Lung (tissue), 12 donors: Measurements from ENCODE around the gene MAP4K1. TPM values are rescaled to one million over a fixed set of nuclear protein-coding genes. Genes with fewer than 3 reads are reported as not detected.

Source experiments
- ATAC-seq: fragments of 200-7000 bp; cut with Tn5 transposase; one replicate; pipeline ENCODE4 v1.9.1; 2020; ENCODE audit warnings: moderate number of reproducible peaks; ENCODE audit not compliant: insufficient read depth, low FRiP score
- DNase-seq, 3 donors: peaks; one replicate each; pipeline ENCODE4 v3.0.0-alpha.2; 2013 to 2017
- H3K27ac ChIP-seq, 2 donors: one replicate each; pipeline ENCODE4 v1.5.1; 2013; ENCODE audit warnings: mild to moderate bottlenecking in 2 of 2, moderate library complexity in 2 of 2, control low read depth in 1 of 2, inconsistent platforms in 1 of 2, low read depth in 1 of 2, low read length in 1 of 2
- H3K27me3 ChIP-seq, 3 donors: one replicate each; pipeline ENCODE4 v1.5.1; 2013; ENCODE audit warnings: low read length in 2 of 3; ENCODE audit not compliant: control insufficient read depth in 3 of 3, insufficient read depth in 3 of 3
- H3K36me3 ChIP-seq, 4 donors: one replicate each; pipeline ENCODE4 v1.5.1; 2013; ENCODE audit warnings: low read length in 4 of 4, mild to moderate bottlenecking in 1 of 4, moderate library complexity in 1 of 4; ENCODE audit not compliant: control insufficient read depth in 4 of 4, insufficient read depth in 4 of 4
- H3K4me1 ChIP-seq, 5 donors: one replicate each; pipeline ENCODE4 v1.5.1; 2013; ENCODE audit warnings: low read length in 5 of 5, mild to moderate bottlenecking in 2 of 5, moderate library complexity in 1 of 5; ENCODE audit not compliant: control insufficient read depth in 5 of 5, insufficient read depth in 5 of 5
- H3K4me3 ChIP-seq: one replicate; pipeline ENCODE4 v1.5.1; 2013; ENCODE audit warnings: mild to moderate bottlenecking, control low read depth, moderate library complexity
- H3K9ac ChIP-seq, 2 donors: one replicate each; pipeline ENCODE4 v1.5.1; 2013; ENCODE audit warnings: low read length in 2 of 2, control low read depth in 1 of 2; ENCODE audit not compliant: insufficient read depth in 1 of 2
- H3K9me3 ChIP-seq, 4 donors: one replicate each; pipeline ENCODE4 v1.5.1; 2013; ENCODE audit warnings: low read length in 3 of 4, mild to moderate bottlenecking in 1 of 4, moderate library complexity in 1 of 4; ENCODE audit not compliant: control insufficient read depth in 4 of 4, insufficient read depth in 3 of 4
- WGBS, 2 donors: extraction: QIAGEN DNeasy Blood & Tissue Kit; methylation state at CpG; one replicate each; pipeline ENCODE4 v1.1.7; 2013; 5-methylcytosine and 5-hydroxymethylcytosine counted together
- polyA plus RNA-seq, 2 donors: library from polyadenylated mRNA; stranded (reverse); fragments of 200-250 nt; gene quantifications; one replicate each; pipeline ENCODE4 v1.2.1, GENCODE V29; 2013
- total RNA-seq, 2 donors: library from RNA; depleted of rRNA in 1 of 2; stranded (reverse); fragments of >200 nt in 1 of 2; gene quantifications; one replicate each; pipeline ENCODE4 v1.2.1, GENCODE V29; 2014 to 2021
- TF ChIP-seq, protein P1 (sequence below): IDR thresholded peaks from 2 replicates; pipeline ENCODE4 v1.5.1; 2012; ENCODE audit warnings: mild to moderate bottlenecking; ENCODE audit errors: control extremely low read depth, extremely low read depth
- donor health status: control.
- donor health status: control.
- donor health status: Bipolar disorder and iron deficiency.
- donor health status: healthy.
- donor health status: DM: yes; HTN: yes; CAD: no.

MAP4K1 gene
- total and polyA plus RNA-seq, 4 donors, result 4.0 to 13.1 (median 8.4) TPM

DNA sequence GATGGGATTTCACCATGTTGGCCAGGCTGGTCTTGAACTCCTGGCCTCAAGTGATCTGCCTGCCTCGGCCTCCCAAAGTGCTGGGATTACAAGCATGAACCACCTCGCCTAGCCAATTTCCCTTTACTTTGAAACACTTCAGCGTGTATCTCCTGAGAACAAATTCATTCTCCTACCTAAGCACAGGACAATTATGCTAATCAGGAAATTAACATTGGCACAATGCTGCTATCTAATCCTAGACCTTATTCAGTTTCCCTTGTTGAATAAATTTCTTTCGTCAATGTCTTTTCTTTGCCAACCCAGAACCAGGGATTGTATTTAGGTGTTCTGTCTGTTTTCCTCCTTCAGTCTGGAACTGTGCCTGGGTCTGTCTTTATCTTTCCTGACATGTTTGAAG is 67.8 kb downstream of the MAP4K1 start:
- H3K4me3 ChIP-seq, result no peak overlapping the region
- H3K36me3 ChIP-seq, result no peaks in the 10 kb centered on the region
- no peak for ATAC-seq
- H3K27me3 ChIP-seq, result peaks cover 0 to 17% (median 3%) of the 10 kb centered on the region in 3 donors
- H3K27ac ChIP-seq, result no peak overlapping the region
- H3K9ac ChIP-seq, result no peak overlapping the region
- DNase-seq, result no peak
- H3K9me3 ChIP-seq, result no peaks in the 10 kb centered on the region
- WGBS, 2 donors, result 74 to 86% methylated on average over 4 of the region's 4 CpGs
- no peaks in the 10 kb centered on the region for H3K4me1 ChIP-seq
- TF ChIP-seq, protein P1, sequence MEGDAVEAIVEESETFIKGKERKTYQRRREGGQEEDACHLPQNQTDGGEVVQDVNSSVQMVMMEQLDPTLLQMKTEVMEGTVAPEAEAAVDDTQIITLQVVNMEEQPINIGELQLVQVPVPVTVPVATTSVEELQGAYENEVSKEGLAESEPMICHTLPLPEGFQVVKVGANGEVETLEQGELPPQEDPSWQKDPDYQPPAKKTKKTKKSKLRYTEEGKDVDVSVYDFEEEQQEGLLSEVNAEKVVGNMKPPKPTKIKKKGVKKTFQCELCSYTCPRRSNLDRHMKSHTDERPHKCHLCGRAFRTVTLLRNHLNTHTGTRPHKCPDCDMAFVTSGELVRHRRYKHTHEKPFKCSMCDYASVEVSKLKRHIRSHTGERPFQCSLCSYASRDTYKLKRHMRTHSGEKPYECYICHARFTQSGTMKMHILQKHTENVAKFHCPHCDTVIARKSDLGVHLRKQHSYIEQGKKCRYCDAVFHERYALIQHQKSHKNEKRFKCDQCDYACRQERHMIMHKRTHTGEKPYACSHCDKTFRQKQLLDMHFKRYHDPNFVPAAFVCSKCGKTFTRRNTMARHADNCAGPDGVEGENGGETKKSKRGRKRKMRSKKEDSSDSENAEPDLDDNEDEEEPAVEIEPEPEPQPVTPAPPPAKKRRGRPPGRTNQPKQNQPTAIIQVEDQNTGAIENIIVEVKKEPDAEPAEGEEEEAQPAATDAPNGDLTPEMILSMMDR, result no peak

DNA sequence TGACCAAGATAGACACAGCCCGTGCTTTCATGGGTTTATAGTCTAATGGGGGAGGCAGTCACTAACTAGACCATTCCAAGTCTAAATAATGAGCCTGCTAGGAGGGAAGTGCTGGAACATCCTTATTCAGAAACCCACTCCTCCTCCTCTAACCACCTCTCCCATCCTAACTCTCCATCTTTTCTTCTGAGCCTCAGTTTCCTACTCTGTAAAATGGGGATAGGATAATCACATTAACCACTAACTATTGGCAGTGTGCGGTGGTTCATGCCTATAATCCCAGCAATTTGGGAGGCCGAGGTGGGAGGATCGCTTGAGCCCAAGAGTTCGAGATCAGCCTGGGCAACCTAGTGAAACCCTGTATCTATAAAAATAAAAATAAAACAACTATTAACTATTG is 68.7 kb downstream of the MAP4K1 start:
- TF ChIP-seq, protein P1, result no peak
- ATAC-seq, result no peak
- 92 to 94% methylated on average over 5 of the region's 5 CpGs for WGBS, 2 donors

DNA sequence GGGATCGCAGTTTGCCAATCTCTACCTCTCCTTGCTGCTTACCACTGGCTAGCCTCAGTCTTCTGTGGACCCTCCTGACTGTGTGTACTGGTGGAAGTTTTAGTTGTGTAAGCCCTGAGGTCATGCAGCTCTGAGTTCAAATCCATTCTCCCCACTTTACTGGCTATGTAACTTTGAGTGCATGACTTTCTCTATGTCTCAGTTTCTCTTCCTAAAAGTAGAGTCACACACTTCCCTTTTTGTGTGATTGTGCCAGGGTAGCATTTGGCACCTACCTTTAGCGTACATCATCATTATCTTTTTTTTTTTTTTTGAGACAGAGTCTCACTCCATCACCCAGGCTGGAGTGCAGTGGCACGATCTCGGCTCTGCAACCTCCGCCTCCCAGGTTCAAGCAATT is 70.3 kb downstream of the MAP4K1 start:
- DNase-seq (no peak), ATAC-seq (no peak)
- TF ChIP-seq, protein P1, result no peak
- no peak overlapping the region for H3K9ac ChIP-seq
- no peaks in the 10 kb centered on the region for H3K9me3 ChIP-seq
- WGBS, 2 donors, result 86 to 93% methylated on average over 5 of the region's 5 CpGs
- H3K27ac ChIP-seq, result no peak overlapping the region
- no peaks in the 10 kb centered on the region for H3K4me1 ChIP-seq
- peaks cover 0 to 17% (median 3%) of the 10 kb centered on the region in 3 donors for H3K27me3 ChIP-seq
- no peak overlapping the region for H3K4me3 ChIP-seq
- H3K36me3 ChIP-seq, result no peaks in the 10 kb centered on the region

More for the DNA sequence above, 68.7 kb downstream of the MAP4K1 start:
- H3K27ac ChIP-seq, result no peak overlapping the region
- no peaks in the 10 kb centered on the region for H3K4me1 ChIP-seq
- H3K9me3 ChIP-seq, result no peaks in the 10 kb centered on the region
- H3K27me3 ChIP-seq, result peaks cover 0 to 17% (median 3%) of the 10 kb centered on the region in 3 donors
- no peak overlapping the region for H3K4me3 ChIP-seq
- H3K36me3 ChIP-seq, result no peaks in the 10 kb centered on the region
- no peak overlapping the region for H3K9ac ChIP-seq
- DNase-seq, result no peak

DNA sequence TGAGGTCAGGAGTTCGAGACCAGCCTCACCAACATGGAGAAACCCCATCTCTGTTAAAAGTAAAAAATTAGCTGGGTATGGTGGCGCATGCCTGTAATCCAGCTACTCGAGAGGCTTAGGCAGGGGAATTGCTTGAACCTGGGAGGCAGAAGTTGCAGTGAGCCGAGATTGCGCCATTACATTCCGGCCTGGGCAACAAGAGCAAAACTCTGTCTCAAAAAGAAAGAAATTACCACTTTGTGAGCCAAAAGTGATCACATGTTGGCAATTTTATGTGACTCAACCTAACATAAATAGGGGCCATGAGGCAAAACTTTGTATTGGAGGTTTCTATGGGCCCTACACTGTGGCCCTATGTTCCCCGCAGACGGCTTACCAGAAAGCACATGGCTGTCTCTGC is 72.2 kb downstream of the MAP4K1 start:
- Histone ChIP-seq H3K36me3 (no peaks in the 10 kb centered on the region), H3K9me3 (no peaks in the 10 kb centered on the region), H3K4me3 (no peak overlapping the region), H3K9ac (no peak overlapping the region), H3K27me3 (peaks cover 0 to 10% (median 2%) of the 10 kb centered on the region in 3 donors), H3K4me1 (no peaks in the 10 kb centered on the region), H3K27ac (no peak overlapping the region)
- TF ChIP-seq, protein P1, result no peak
- DNase-seq (no peak), ATAC-seq (no peak)
- WGBS, 2 donors, result 89 to 92% methylated on average over 8 of the region's 8 CpGs
